Chondrocyte (in vitro differentiated cells): ENCODE measurements around the gene EFCC1. TPM values are rescaled to one million over a fixed set of nuclear protein-coding genes. Genes with fewer than 3 reads are reported as not detected.
"Not testable (repeated sequence)": the region's sequence is repeated elsewhere in the genome, so short reads cannot be mapped to it uniquely, and the experiment has no call there.

Experiments used
- DNase-seq: peaks from one replicate; pipeline ENCODE4 v3.0.0; 2021; ENCODE audit warnings: mixed read lengths, low spot score
- H3K27ac Mint-ChIP-seq: one replicate; pipeline ENCODE4 v1.8.0; 2021; ENCODE audit warnings: mild to moderate bottlenecking, moderate library complexity, mixed read lengths; ENCODE audit not compliant: unreplicated experiment
- H3K27me3 Mint-ChIP-seq: 2 replicates; pipeline ENCODE4 v1.8.0; 2021; ENCODE audit warnings: low read depth, mixed read lengths
- H3K36me3 Mint-ChIP-seq: 2 replicates; pipeline ENCODE4 v1.8.0; 2021; ENCODE audit warnings: low read depth, mixed read lengths
- H3K4me1 Mint-ChIP-seq: 2 replicates; pipeline ENCODE4 v1.8.0; 2021; ENCODE audit warnings: low read depth, mild to moderate bottlenecking, mixed read lengths
- H3K4me3 Mint-ChIP-seq: one replicate; pipeline ENCODE4 v1.8.0; 2021; ENCODE audit warnings: mild to moderate bottlenecking, moderate library complexity, mixed read lengths; ENCODE audit not compliant: unreplicated experiment
- H3K9me3 Mint-ChIP-seq: 2 replicates; pipeline ENCODE4 v1.8.0; 2021; ENCODE audit warnings: low read depth, mixed read lengths
- total RNA-seq: library from RNA; stranded (reverse); gene quantifications from 3 replicates; pipeline ENCODE4 v1.2.1, GENCODE V29; 2021
- TF ChIP-seq, protein P1 (sequence below): fragments of 200-600 bp; sonication (generic); IDR thresholded peaks from 2 replicates; pipeline ENCODE4 v1.5.0; 2021; ENCODE audit warnings: antibody characterized with exemption, mild to moderate bottlenecking, moderate library complexity

Gene EFCC1
- total RNA-seq, 1 donor from 2014 or later, result not detected

DNA sequence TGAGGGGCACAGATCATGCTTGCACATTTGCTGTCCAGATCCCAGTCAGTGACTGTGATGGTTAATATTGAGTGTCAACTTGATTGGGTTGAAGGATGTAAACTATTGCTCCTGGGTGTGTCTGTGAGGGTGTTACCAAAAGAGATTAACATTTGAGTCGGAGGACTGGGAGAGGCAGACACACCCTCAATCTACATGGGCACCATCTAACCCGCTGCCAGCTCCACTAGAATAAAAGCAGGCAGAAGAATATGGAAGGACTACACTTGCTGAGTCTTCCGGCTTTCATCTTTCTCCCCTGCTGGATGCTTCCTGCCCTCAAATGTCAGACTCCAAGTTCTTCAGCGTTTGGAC is 64.6 kb downstream of the EFCC1 start:
- Mint-ChIP-seq H3K4me1 (no peaks in the 10 kb centered on the region), H3K36me3 (no peaks in the 10 kb centered on the region), H3K4me3 (no peak overlapping the region), H3K27ac (no peak overlapping the region), H3K9me3 (no peaks in the 10 kb centered on the region), H3K27me3 (peaks cover 10% of the 10 kb centered on the region)
- no peak for DNase-seq
- TF ChIP-seq, protein P1, sequence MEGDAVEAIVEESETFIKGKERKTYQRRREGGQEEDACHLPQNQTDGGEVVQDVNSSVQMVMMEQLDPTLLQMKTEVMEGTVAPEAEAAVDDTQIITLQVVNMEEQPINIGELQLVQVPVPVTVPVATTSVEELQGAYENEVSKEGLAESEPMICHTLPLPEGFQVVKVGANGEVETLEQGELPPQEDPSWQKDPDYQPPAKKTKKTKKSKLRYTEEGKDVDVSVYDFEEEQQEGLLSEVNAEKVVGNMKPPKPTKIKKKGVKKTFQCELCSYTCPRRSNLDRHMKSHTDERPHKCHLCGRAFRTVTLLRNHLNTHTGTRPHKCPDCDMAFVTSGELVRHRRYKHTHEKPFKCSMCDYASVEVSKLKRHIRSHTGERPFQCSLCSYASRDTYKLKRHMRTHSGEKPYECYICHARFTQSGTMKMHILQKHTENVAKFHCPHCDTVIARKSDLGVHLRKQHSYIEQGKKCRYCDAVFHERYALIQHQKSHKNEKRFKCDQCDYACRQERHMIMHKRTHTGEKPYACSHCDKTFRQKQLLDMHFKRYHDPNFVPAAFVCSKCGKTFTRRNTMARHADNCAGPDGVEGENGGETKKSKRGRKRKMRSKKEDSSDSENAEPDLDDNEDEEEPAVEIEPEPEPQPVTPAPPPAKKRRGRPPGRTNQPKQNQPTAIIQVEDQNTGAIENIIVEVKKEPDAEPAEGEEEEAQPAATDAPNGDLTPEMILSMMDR, result no peak

DNA sequence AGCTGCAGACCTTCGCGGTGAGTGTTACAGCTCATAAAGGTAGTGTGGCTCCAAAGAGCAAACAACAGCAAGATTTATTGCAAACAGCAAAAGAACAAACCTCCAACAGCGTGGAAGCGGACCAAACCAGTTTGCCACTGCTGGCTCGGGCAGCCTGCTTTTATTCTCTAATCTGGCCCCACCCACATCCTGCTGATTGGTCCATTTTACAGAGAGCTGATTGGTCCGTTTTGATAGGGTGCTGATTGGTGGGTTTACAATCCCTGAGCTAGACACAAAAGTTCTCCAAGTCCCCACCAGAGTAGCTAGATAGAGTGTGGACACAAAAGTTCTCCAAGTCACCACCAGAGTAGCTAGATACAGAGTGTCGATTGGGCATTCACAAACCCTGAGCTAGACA is 66.6 kb downstream of the EFCC1 start:
- not testable (repeated sequence) for H3K9me3 Mint-ChIP-seq, H3K4me1 Mint-ChIP-seq, H3K4me3 Mint-ChIP-seq, H3K36me3 Mint-ChIP-seq, DNase-seq, H3K27ac Mint-ChIP-seq
- H3K27me3 Mint-ChIP-seq, result peaks cover 10% of the 10 kb centered on the region

DNA sequence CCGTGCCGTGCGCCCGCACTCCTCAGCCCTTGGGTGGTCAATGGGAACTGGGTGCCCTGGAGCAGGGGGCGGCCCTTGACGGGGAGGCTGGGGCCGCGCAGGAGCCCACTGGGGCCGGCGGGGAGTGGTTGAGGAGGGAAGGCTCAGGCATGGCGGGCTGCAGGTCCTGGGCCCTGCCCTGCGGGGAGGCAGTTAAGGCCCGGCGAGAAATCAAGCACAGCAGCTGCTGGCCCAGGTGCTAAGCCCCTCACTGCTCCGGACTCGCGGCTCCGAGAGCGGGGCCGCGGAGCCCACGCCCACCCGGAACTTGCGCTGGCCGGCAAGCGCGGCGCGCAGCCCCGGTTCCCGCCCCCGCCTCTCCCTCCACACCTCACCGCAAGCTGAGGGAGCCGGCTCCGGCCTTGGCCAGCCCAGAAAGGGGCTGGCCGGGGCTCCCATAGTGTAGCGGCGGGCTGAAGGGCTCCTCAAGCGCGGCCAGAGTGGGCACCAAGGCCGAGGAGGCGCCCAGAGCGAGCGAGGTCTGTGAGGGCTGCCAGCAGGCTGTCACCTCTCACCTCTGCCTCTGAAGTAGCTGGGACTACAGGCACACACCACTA is 67.3 kb downstream of the EFCC1 start:
- Mint-ChIP-seq H3K27me3 (peaks cover 10% of the 10 kb centered on the region), H3K4me1 (no peaks in the 10 kb centered on the region), H3K9me3 (no peaks in the 10 kb centered on the region), H3K27ac (no peak overlapping the region), H3K36me3 (no peaks in the 10 kb centered on the region), H3K4me3 (no peak overlapping the region)
- TF ChIP-seq, protein P1, result no peak
- no peak for DNase-seq

DNA sequence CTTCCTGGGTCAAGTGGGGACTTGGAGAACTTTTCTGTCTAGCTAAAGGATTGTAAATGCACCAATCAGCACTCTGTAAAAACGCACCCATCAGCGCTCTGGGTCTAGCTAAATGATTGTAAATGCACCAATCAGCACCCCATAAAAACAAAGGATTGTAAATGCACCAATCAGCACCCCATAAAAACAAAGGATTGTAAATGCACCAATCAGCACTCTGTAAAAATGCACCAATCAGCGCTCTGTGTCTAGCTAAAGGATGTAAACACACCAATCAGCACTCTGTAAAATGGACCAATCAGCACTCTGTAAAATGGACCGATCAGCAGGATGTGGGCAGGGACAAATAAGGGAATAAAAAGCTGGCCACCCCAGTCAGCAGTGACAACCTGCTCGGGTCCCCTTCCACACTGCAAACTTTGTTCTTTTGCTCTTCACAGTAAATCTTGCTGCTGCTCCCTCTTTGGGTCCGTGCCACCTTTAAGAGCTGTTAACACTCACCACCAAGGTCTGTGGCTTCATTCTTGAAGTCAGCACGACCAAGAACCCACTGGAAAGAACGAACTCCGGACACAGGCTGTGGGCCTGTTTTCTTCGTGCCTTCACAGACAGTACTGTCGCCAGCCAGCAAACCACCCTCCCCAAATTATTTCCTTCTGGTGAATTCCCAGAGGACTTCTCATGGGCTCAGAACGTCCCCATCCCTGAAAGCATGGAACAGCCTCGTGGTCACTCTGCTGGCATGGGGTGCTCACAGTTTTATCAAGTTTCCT is 68.4 kb downstream of the EFCC1 start:
- H3K27me3 Mint-ChIP-seq, result peaks cover 10% of the 10 kb centered on the region
- not testable (repeated sequence) for H3K27ac Mint-ChIP-seq, H3K36me3 Mint-ChIP-seq, H3K4me1 Mint-ChIP-seq, H3K9me3 Mint-ChIP-seq, DNase-seq, H3K4me3 Mint-ChIP-seq

DNA sequence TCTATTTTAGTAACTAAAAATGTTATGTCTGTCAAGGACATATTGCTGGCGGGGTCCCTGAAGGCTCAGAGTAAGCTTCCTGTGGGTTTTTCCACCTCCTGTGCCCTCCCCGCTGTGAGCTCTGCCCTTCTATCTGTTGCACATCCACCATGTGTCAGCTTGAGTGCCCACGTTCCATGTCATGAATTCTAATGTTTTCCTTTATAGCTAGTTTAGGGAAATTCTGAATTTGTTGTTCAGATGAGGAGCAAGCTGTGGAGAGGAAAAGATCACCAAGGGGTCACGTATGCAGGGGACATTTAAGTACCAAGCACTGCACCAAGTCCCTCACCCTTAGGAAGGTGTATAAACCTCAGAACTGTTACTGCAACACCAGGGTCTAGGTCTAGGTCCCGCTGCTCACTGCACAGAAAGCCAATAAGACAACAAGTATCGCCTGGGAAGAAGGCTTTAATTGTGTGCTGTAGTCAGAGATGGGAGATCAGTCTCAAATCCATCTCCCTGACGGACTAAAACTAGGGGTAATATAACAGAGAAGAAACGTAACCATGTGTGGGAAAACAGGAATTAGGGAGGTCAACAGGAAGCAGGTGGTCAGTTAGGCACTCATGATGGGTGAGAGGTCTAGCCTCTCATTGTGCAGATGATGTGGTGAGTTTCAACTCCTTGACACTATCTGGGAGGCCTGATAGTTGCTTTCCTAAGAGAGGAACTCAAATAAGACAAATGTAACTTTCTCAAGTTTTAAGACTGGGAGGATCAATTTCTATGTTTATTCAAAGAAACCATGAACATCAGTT is 69.2 kb downstream of the EFCC1 start:
- no peak for DNase-seq
- no peaks in the 10 kb centered on the region for H3K4me1 Mint-ChIP-seq
- H3K9me3 Mint-ChIP-seq, result no peaks in the 10 kb centered on the region
- H3K27ac Mint-ChIP-seq, result no peak overlapping the region
- H3K27me3 Mint-ChIP-seq, result peaks cover 10% of the 10 kb centered on the region
- no peaks in the 10 kb centered on the region for H3K36me3 Mint-ChIP-seq
- TF ChIP-seq, protein P1, result no peak
- no peak overlapping the region for H3K4me3 Mint-ChIP-seq

DNA sequence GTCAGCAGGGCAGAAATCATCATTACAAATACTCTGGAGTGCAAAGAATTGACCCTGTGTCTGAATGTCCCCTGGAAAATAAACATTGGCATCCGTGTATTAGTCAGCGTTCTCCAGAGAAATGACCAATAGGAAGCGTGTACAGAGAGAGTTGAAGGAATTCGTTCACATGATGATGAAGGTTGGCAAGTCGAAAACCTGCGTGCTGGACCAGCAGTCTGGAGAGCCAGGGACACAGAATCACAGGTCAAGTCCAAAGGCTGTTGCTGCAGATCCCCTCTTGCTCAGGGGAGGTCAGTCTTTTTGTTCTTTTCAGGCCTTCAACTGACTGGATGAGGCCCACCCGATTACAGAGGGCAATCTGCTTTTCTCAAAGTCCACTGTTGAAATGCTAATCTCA is 76.1 kb downstream of the EFCC1 start:
- DNase-seq, result no peak
- TF ChIP-seq, protein P1, result no peak

More for the DNA sequence above, 76.1 kb downstream of the EFCC1 start:
- Mint-ChIP-seq H3K36me3 (no peaks in the 10 kb centered on the region), H3K27ac (no peak overlapping the region), H3K9me3 (no peaks in the 10 kb centered on the region), H3K4me1 (peaks cover 6% of the 10 kb centered on the region), H3K27me3 (no peaks in the 10 kb centered on the region), H3K4me3 (no peak overlapping the region)
